ENCODE measurements around the gene GALNT10. TPM values are rescaled to one million over a fixed set of nuclear protein-coding genes. Genes with fewer than 3 reads are reported as not detected.

GALNT10 gene
- total RNA-seq, 2 donors from 2014 or later: 30.2 to 43.4 TPM

DNA sequence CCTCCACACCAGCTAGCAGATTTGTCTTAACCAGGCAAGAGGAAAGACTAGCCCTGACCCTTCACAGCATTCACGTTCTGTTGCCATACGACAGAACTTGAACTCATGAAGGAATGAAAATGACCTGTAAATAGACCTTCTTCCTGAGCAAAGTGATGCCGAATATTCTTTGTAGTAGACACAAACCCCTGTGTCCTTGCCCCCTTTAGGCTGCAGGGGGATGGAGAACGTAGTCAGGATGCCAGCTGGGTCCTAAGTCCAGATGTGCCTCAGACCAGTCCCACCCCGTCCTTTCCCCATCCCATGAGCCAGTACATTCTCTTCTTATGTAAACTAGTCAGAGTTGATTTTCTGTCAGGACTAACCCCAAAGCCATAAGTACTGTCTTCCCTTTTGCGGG is 151.1 kb downstream of the GALNT10 start:
- peaks cover 26% of the 10 kb centered on the region for H3K4me1 Mint-ChIP-seq

DNA sequence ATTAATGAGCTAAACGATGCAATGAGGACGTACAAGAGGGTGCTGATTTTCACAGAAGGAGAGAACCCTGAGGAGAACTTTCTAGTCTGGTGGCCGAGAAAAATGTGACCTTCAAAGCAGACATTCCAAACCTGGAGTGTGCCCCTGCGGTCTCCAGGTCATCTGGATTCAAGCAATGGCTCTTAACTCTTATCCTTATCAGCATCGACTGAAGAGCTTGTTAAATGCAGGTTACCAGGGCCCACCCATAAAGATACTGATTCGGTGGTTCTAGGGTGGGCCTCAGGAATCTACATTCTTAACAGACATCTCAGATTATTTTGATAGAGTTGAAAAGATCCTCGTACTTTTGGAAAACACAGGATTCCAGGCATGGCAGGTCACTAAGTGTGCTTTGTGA is 151.7 kb downstream of the GALNT10 start:
- DNase-seq: no peak
- Histone ChIP-seq H3K9me3 (ENCODE audit: control insufficient read depth, low read length) (no peaks in the 10 kb centered on the region), H3K9ac (ENCODE audit: extremely low read depth, low read length, poor library complexity, severe bottlenecking) (no peak overlapping the region), H3K4me1 (ENCODE audit: control insufficient read depth, insufficient read depth, low read length) (peaks cover 9% of the 10 kb centered on the region), H3K27me3 (ENCODE audit: control insufficient read depth, insufficient read depth, low read length, poor library complexity, severe bottlenecking) (no peaks in the 10 kb centered on the region), H3K4me3 (ENCODE audit: low read length) (no peak overlapping the region), H3K36me3 (ENCODE audit: control insufficient read depth, insufficient read depth, low read length) (peaks cover 6% of the 10 kb centered on the region), H3K27ac (ENCODE audit: low read depth, low read length) (no peak overlapping the region)
- H3K4me3 Mint-ChIP-seq: no peak overlapping the region
- H3K36me3 Mint-ChIP-seq (ENCODE audit: low read depth): peaks cover 10% of the 10 kb centered on the region
- TF ChIP-seq, protein P1, sequence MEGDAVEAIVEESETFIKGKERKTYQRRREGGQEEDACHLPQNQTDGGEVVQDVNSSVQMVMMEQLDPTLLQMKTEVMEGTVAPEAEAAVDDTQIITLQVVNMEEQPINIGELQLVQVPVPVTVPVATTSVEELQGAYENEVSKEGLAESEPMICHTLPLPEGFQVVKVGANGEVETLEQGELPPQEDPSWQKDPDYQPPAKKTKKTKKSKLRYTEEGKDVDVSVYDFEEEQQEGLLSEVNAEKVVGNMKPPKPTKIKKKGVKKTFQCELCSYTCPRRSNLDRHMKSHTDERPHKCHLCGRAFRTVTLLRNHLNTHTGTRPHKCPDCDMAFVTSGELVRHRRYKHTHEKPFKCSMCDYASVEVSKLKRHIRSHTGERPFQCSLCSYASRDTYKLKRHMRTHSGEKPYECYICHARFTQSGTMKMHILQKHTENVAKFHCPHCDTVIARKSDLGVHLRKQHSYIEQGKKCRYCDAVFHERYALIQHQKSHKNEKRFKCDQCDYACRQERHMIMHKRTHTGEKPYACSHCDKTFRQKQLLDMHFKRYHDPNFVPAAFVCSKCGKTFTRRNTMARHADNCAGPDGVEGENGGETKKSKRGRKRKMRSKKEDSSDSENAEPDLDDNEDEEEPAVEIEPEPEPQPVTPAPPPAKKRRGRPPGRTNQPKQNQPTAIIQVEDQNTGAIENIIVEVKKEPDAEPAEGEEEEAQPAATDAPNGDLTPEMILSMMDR (conservative IDR thresholded peaks at IDR 0.05): no peak
- peaks cover 26% of the 10 kb centered on the region for H3K4me1 Mint-ChIP-seq
- H3K27me3 Mint-ChIP-seq (ENCODE audit: insufficient read depth): no peaks in the 10 kb centered on the region
- no peaks in the 10 kb centered on the region for H3K9me3 Mint-ChIP-seq
- H3K27ac Mint-ChIP-seq: no peak overlapping the region
- 83 to 89% methylated on average over 6 to 7 of the region's 7 CpGs for WGBS, 2 experiments (ENCODE audit: insufficient coverage in 1 of 2, insufficient read length in 1 of 2)

More for the DNA sequence above, 151.1 kb downstream of the GALNT10 start:
- no peak for DNase-seq
- Mint-ChIP-seq H3K4me3 (no peak overlapping the region), H3K9me3 (no peaks in the 10 kb centered on the region), H3K27ac (no peak overlapping the region), H3K27me3 (ENCODE audit: insufficient read depth) (no peaks in the 10 kb centered on the region), H3K36me3 (ENCODE audit: low read depth) (peaks cover 11% of the 10 kb centered on the region)
- Histone ChIP-seq H3K4me3 (ENCODE audit: low read length) (no peak overlapping the region), H3K4me1 (ENCODE audit: control insufficient read depth, insufficient read depth, low read length) (peaks cover 9% of the 10 kb centered on the region), H3K9ac (ENCODE audit: extremely low read depth, low read length, poor library complexity, severe bottlenecking) (no peak overlapping the region), H3K27ac (ENCODE audit: low read depth, low read length) (no peak overlapping the region), H3K27me3 (ENCODE audit: control insufficient read depth, insufficient read depth, low read length, poor library complexity, severe bottlenecking) (no peaks in the 10 kb centered on the region), H3K36me3 (ENCODE audit: control insufficient read depth, insufficient read depth, low read length) (peaks cover 12% of the 10 kb centered on the region), H3K9me3 (ENCODE audit: control insufficient read depth, low read length) (no peaks in the 10 kb centered on the region)
- TF ChIP-seq, protein P1 (conservative IDR thresholded peaks at IDR 0.05): no peak
- WGBS, 2 experiments (ENCODE audit: insufficient coverage in 1 of 2, insufficient read length in 1 of 2): 94% methylated on average over 6 of the region's 6 CpGs

DNA sequence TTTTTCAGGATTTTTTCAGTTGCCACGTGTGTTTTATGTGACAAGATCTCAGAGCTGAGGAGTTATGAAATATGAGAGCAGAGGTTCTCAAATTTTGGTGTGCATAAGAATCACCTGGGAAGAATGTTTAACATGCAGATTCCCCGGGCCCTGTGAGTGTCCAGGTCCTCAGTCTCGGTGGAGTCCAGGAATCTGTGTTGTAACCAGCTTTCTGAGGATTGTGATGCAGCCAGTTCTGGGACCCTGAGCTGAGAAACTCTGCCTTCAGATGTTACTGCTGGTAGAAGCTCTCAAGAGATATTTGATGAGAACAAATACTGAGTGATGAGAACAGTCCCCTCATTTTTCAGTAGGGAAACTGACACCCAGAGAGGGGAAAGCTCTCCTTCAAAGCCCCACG is 152.4 kb downstream of the GALNT10 start:
- no peak overlapping the region for H3K9ac ChIP-seq (ENCODE audit: extremely low read depth, low read length, poor library complexity, severe bottlenecking)
- peaks cover 3% of the 10 kb centered on the region for H3K36me3 Mint-ChIP-seq (ENCODE audit: low read depth)
- peaks cover 26% of the 10 kb centered on the region for H3K4me1 Mint-ChIP-seq
- TF ChIP-seq, protein P1 (conservative IDR thresholded peaks at IDR 0.05): no peak
- no peaks in the 10 kb centered on the region for H3K9me3 Mint-ChIP-seq
- H3K27me3 ChIP-seq (ENCODE audit: control insufficient read depth, insufficient read depth, low read length, poor library complexity, severe bottlenecking): no peaks in the 10 kb centered on the region
- H3K27me3 Mint-ChIP-seq (ENCODE audit: insufficient read depth): no peaks in the 10 kb centered on the region
- H3K27ac ChIP-seq (ENCODE audit: low read depth, low read length): no peak overlapping the region
- no peak overlapping the region for H3K4me3 ChIP-seq (ENCODE audit: low read length)
- no peak overlapping the region for H3K27ac Mint-ChIP-seq
- 95% methylated on average over 3 to 4 of the region's 4 CpGs for WGBS, 2 experiments (ENCODE audit: insufficient coverage in 1 of 2, insufficient read length in 1 of 2)
- DNase-seq: no peak
- H3K9me3 ChIP-seq (ENCODE audit: control insufficient read depth, low read length): no peaks in the 10 kb centered on the region
- H3K36me3 ChIP-seq (ENCODE audit: control insufficient read depth, insufficient read depth, low read length): no peaks in the 10 kb centered on the region
- H3K4me3 Mint-ChIP-seq: no peak overlapping the region
- peaks cover 9% of the 10 kb centered on the region for H3K4me1 ChIP-seq (ENCODE audit: control insufficient read depth, insufficient read depth, low read length)

Data from endodermal cell (in vitro differentiated cells).